ENCODE data around the gene CENPX.

Gene CENPX

GRCh38 chr17:82021900-82022309 lies 773 bp downstream of the CENPX start:
- DNase-seq = no peak

GRCh38 chr17:82021107-82021899 lies 1.4 kb downstream of the CENPX start:
- DNase-seq = peak; percentile 60

- no peak for DNase-seq
Observed at GRCh38 chr17:82020572-82021106, 2.0 kb downstream of the CENPX start.

GRCh38 chr17:82019690-82020571 lies 2.7 kb downstream of the CENPX start:
- DNase-seq = peak; percentile 69

GRCh38 chr17:82018989-82019689 lies 3.5 kb downstream of the CENPX start:
- DNase-seq = no peak

GRCh38 chr17:82018152-82018988 lies 4.3 kb downstream of the CENPX start:
- no peak for DNase-seq

GRCh38 chr17:82017612-82018151 lies 5.0 kb downstream of the CENPX start:
- no peak for DNase-seq

- DNase-seq = no peak
Observed at GRCh38 chr17:82016875-82017459, 5.7 kb downstream of the CENPX start.

GRCh38 chr17:82016061-82016874 lies 6.4 kb downstream of the CENPX start:
- DNase-seq = no peak

GRCh38 chr17:82015311-82015971 lies 7.2 kb downstream of the CENPX start:
- DNase-seq = no peak

- no peak for DNase-seq
Observed at GRCh38 chr17:82014971-82015310, 7.7 kb downstream of the CENPX start.

- no peak for DNase-seq
Observed at GRCh38 chr17:82014432-82014831, 8.2 kb downstream of the CENPX start.

- DNase-seq = no peak
Observed at GRCh38 chr17:82013772-82014321, 8.8 kb downstream of the CENPX start.

- no peak for DNase-seq
Observed at GRCh38 chr17:82013341-82013740, 9.3 kb downstream of the CENPX start.

GRCh38 chr17:82012640-82013295 lies 9.9 kb downstream of the CENPX start:
- no peak for DNase-seq

- no peak for DNase-seq
Observed at GRCh38 chr17:82012261-82012639, 10.4 kb downstream of the CENPX start.

- DNase-seq = no peak
Observed at GRCh38 chr17:82011617-82012187, 11.0 kb downstream of the CENPX start.

GRCh38 chr17:82010575-82011525 lies 11.8 kb downstream of the CENPX start:
- DNase-seq = no peak

All from activated naive CD4-positive, alpha-beta T cell treated with anti-CD3 and anti-CD28 coated beads, Interleukin-2, amount 50 U/mL, for 16 hours (primary cell).